ENCODE data around the gene SLC16A12. TPM values are rescaled to one million over a fixed set of nuclear protein-coding genes. Genes with fewer than 3 reads are reported as not detected.
"Not testable (repeated sequence)": the region's sequence is repeated elsewhere in the genome, so short reads cannot be mapped to it uniquely, and the experiment has no call there.

SLC16A12 gene
- total and polyA plus RNA-seq, 5 donors from 2014 or later: not detected

DNA sequence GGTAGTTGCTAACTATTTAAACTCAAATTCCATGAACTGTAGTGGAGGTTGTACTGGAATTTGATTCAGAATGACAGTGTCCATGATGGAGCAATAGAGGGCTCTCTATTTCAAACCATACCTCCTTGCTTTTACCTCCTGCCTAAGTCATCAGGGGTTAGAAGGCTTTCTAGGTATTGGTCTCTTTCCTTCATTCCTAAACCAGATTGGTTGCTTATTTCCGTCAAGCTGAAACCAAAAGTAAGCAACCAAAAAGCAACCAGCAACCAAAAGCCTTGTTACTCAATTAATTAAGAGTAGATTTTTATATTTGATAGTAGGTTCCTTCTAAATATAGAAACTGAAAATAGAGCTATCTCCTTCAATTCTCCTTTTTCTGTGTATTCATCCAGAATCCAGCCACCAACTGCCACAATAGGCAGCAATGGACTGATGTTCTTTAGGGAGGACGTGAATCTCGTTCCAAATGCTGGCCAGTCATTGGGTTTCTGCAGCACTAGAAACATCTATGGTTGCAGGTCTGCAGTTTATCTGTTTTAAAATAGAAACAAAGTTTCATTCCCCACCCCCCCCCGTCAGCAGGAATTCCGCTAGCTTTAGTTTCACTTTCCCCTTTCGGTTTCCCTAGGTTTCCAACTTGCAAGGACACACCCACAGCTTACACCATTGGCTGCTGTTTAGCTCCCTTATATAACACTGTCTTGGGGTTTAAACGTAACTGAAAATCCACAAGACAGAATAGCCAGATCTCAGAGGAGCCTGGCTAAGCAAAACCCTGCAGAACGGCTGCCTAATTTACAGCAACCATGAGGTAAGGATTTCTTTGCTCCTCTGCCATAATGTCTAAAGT is 143.3 kb downstream of the SLC16A12 start, which contains the start of gene IFIT1:
IFIT1 (plus strand) TSS at position 717 of the 850 bp plus-strand sequence; CDS start at position 807, 90 bp downstream.
- peaks cover 8% of the 10 kb centered on the region for H3K36me3 Mint-ChIP-seq
- H3K4me3 ChIP-seq (ENCODE audit: low read depth, low read length): peak within 1 kb of the TSS; percentile 96
- peak within 1 kb of the TSS; percentile 74 for H3K27ac ChIP-seq (ENCODE audit: insufficient read depth, low read length, poor library complexity, severe bottlenecking)
- no peaks in the 10 kb centered on the region for H3K36me3 ChIP-seq (ENCODE audit: control insufficient read depth, insufficient read depth, low read length)
- ATAC-seq (ENCODE audit: low read depth in 2 of 2): peak; percentile 91 to 92
- H3K27me3 ChIP-seq (ENCODE audit: control insufficient read depth, insufficient read depth, low read length): no peaks in the 10 kb centered on the region
- H3K4me3 Mint-ChIP-seq: peak within 1 kb of the TSS; percentile 81 to 97 (median 93)
- peak; percentile 33 to 80 (median 55) for DNase-seq
- H3K9me3 ChIP-seq (ENCODE audit: control insufficient read depth in 2 of 2, low read length in 2 of 2): no peaks in the 10 kb centered on the region
- H3K27ac Mint-ChIP-seq: peak within 1 kb of the TSS; percentile 90 to 95 (median 95)
- no peaks in the 10 kb centered on the region for H3K27me3 Mint-ChIP-seq
- H3K9me3 Mint-ChIP-seq: no peaks in the 10 kb centered on the region
- H3K4me1 ChIP-seq (ENCODE audit: control insufficient read depth, insufficient read depth, low read length, poor library complexity, severe bottlenecking): peaks cover 26% of the 10 kb centered on the region
- peaks cover 0 to 48% (median 37%) of the 10 kb centered on the region in 4 donors for H3K4me1 Mint-ChIP-seq

GRCh38 chr10:89391226-89391576 is 144.2 kb downstream of the SLC16A12 start:
- H3K27ac ChIP-seq (ENCODE audit: insufficient read depth, low read length, poor library complexity, severe bottlenecking); H3K27ac Mint-ChIP-seq: not testable (repeated sequence)
- peak overlapping the region; percentile 39 to 71 (median 55) for H3K4me3 Mint-ChIP-seq

DNA sequence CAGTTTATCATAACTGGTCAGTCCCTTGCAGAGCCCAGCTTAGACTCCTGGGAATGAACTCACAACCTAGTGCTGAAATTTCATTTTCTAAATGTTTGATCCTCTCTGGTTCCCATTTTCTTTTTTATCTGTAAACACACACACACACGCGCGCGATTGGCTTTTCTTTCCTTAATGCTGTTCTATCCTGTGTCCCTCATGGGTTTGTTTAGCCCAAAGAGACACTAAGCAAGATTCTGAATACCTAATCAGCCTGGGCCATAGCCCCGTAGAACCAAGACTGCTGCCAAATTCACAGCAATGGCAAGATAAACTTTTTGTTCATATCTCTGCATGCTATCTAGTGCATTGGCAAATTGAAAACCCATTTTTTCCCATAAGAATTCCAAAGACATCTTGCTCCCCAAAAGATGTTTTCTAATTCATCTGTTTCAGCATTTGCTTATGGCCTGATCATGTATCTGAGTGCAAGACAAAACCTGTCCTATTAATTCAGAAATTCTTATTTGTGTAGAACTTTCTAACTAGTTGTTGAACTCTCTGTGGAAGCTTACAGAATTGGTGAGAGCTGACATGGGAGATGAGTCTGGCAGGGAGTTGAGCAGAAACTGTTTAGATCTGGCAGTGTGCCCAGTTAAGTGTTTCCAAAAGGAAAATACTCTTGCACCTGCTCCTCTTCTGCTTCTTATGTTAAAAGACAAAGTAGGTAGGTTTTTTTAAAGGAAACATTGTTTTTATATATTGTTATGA is 144.7 kb downstream of the SLC16A12 start:
- Mint-ChIP-seq H3K9me3 (no peaks in the 10 kb centered on the region), H3K4me3 (peak overlapping the region; percentile 9 to 71 (median 53)), H3K36me3 (peaks cover 8% of the 10 kb centered on the region), H3K4me1 (peaks cover 0 to 38% (median 25%) of the 10 kb centered on the region in 4 donors), H3K27ac (peak overlapping the region; percentile 14 to 71 (median 18)), H3K27me3 (no peaks in the 10 kb centered on the region)
- ATAC-seq (ENCODE audit: low read depth in 2 of 2) (no peak), DNase-seq (no peak)
- H3K4me3 ChIP-seq (ENCODE audit: low read depth, low read length): no peak overlapping the region
- H3K4me1 ChIP-seq (ENCODE audit: control insufficient read depth, insufficient read depth, low read length, poor library complexity, severe bottlenecking): peaks cover 26% of the 10 kb centered on the region
- H3K27me3 ChIP-seq (ENCODE audit: control insufficient read depth, insufficient read depth, low read length): no peaks in the 10 kb centered on the region
- H3K9me3 ChIP-seq (ENCODE audit: control insufficient read depth in 2 of 2, low read length in 2 of 2): no peaks in the 10 kb centered on the region
- H3K36me3 ChIP-seq (ENCODE audit: control insufficient read depth, insufficient read depth, low read length): no peaks in the 10 kb centered on the region
- H3K27ac ChIP-seq (ENCODE audit: insufficient read depth, low read length, poor library complexity, severe bottlenecking): no peak overlapping the region

More at GRCh38 chr10:89391226-89391576, 144.2 kb downstream of the SLC16A12 start:
- H3K27me3 ChIP-seq (ENCODE audit: control insufficient read depth, insufficient read depth, low read length); H3K9me3 ChIP-seq (ENCODE audit: control insufficient read depth in 2 of 2, low read length in 2 of 2); DNase-seq; H3K36me3 Mint-ChIP-seq; H3K27me3 Mint-ChIP-seq; H3K36me3 ChIP-seq (ENCODE audit: control insufficient read depth, insufficient read depth, low read length); H3K9me3 Mint-ChIP-seq; H3K4me3 ChIP-seq (ENCODE audit: low read depth, low read length); ATAC-seq (ENCODE audit: low read depth in 2 of 2): not testable (repeated sequence)
- H3K4me1 Mint-ChIP-seq: peaks cover 0 to 40% (median 29%) of the 10 kb centered on the region in 4 donors
- H3K4me1 ChIP-seq (ENCODE audit: control insufficient read depth, insufficient read depth, low read length, poor library complexity, severe bottlenecking): peaks cover 26% of the 10 kb centered on the region

GRCh38 chr10:89389254-89389653 is 146.1 kb downstream of the SLC16A12 start:
- Mint-ChIP-seq H3K4me1 (peaks cover 0 to 27% (median 17%) of the 10 kb centered on the region in 4 donors), H3K4me3 (no peak overlapping the region), H3K9me3 (no peaks in the 10 kb centered on the region), H3K27ac (no peak overlapping the region), H3K27me3 (peaks cover 4% of the 10 kb centered on the region), H3K36me3 (no peaks in the 10 kb centered on the region)
- H3K27me3 ChIP-seq (ENCODE audit: control insufficient read depth, insufficient read depth, low read length): no peaks in the 10 kb centered on the region
- no peak overlapping the region for H3K27ac ChIP-seq (ENCODE audit: insufficient read depth, low read length, poor library complexity, severe bottlenecking)
- H3K9me3 ChIP-seq (ENCODE audit: control insufficient read depth in 2 of 2, low read length in 2 of 2): no peaks in the 10 kb centered on the region
- no peak overlapping the region for H3K4me3 ChIP-seq (ENCODE audit: low read depth, low read length)
- ATAC-seq (ENCODE audit: low read depth in 2 of 2): peak in 1 of 2 donors; percentile 14
- DNase-seq: peak in 2 of 3 donors; percentile 30 to 37
- peaks cover 26% of the 10 kb centered on the region for H3K4me1 ChIP-seq (ENCODE audit: control insufficient read depth, insufficient read depth, low read length, poor library complexity, severe bottlenecking)
- no peaks in the 10 kb centered on the region for H3K36me3 ChIP-seq (ENCODE audit: control insufficient read depth, insufficient read depth, low read length)

GRCh38 chr10:89388806-89389205 is 146.6 kb downstream of the SLC16A12 start:
- Histone ChIP-seq H3K27me3 (ENCODE audit: control insufficient read depth, insufficient read depth, low read length) (no peaks in the 10 kb centered on the region), H3K36me3 (ENCODE audit: control insufficient read depth, insufficient read depth, low read length) (no peaks in the 10 kb centered on the region), H3K4me3 (ENCODE audit: low read depth, low read length) (no peak overlapping the region), H3K9me3 (ENCODE audit: control insufficient read depth in 2 of 2, low read length in 2 of 2) (no peaks in the 10 kb centered on the region), H3K4me1 (ENCODE audit: control insufficient read depth, insufficient read depth, low read length, poor library complexity, severe bottlenecking) (peaks cover 24% of the 10 kb centered on the region), H3K27ac (ENCODE audit: insufficient read depth, low read length, poor library complexity, severe bottlenecking) (no peak overlapping the region)
- H3K36me3 Mint-ChIP-seq: no peaks in the 10 kb centered on the region
- H3K4me3 Mint-ChIP-seq: peak overlapping the region in 1 of 4 donors; percentile 4
- no peaks in the 10 kb centered on the region for H3K9me3 Mint-ChIP-seq
- DNase-seq (no peak), ATAC-seq (ENCODE audit: low read depth in 2 of 2) (no peak)
- no peak overlapping the region for H3K27ac Mint-ChIP-seq
- H3K27me3 Mint-ChIP-seq: peaks cover 4% of the 10 kb centered on the region
- peaks cover 0 to 24% (median 13%) of the 10 kb centered on the region in 4 donors for H3K4me1 Mint-ChIP-seq

- no peaks in the 10 kb centered on the region for H3K36me3 Mint-ChIP-seq
- no peak overlapping the region for H3K27ac ChIP-seq (ENCODE audit: insufficient read depth, low read length, poor library complexity, severe bottlenecking)
- no peak overlapping the region for H3K27ac Mint-ChIP-seq
- H3K4me3 Mint-ChIP-seq: no peak overlapping the region
- no peaks in the 10 kb centered on the region for H3K4me1 Mint-ChIP-seq
- H3K27me3 ChIP-seq (ENCODE audit: control insufficient read depth, insufficient read depth, low read length): no peaks in the 10 kb centered on the region
- H3K27me3 Mint-ChIP-seq: peaks cover 4% of the 10 kb centered on the region
- DNase-seq (no peak), ATAC-seq (ENCODE audit: low read depth in 2 of 2) (no peak)
- H3K4me1 ChIP-seq (ENCODE audit: control insufficient read depth, insufficient read depth, low read length, poor library complexity, severe bottlenecking): no peaks in the 10 kb centered on the region
- no peaks in the 10 kb centered on the region for H3K36me3 ChIP-seq (ENCODE audit: control insufficient read depth, insufficient read depth, low read length)
- no peak overlapping the region for H3K4me3 ChIP-seq (ENCODE audit: low read depth, low read length)
- no peaks in the 10 kb centered on the region for H3K9me3 Mint-ChIP-seq
- no peaks in the 10 kb centered on the region for H3K9me3 ChIP-seq (ENCODE audit: control insufficient read depth in 2 of 2, low read length in 2 of 2)
Measured at GRCh38 chr10:89384474-89385340, 150.7 kb downstream of the SLC16A12 start.

- H3K27me3 Mint-ChIP-seq: peaks cover 4% of the 10 kb centered on the region
- Histone ChIP-seq H3K36me3 (ENCODE audit: control insufficient read depth, insufficient read depth, low read length) (no peaks in the 10 kb centered on the region), H3K27me3 (ENCODE audit: control insufficient read depth, insufficient read depth, low read length) (no peaks in the 10 kb centered on the region), H3K9me3 (ENCODE audit: control insufficient read depth in 2 of 2, low read length in 2 of 2) (no peaks in the 10 kb centered on the region), H3K4me1 (ENCODE audit: control insufficient read depth, insufficient read depth, low read length, poor library complexity, severe bottlenecking) (no peaks in the 10 kb centered on the region), H3K4me3 (ENCODE audit: low read depth, low read length) (no peak overlapping the region), H3K27ac (ENCODE audit: insufficient read depth, low read length, poor library complexity, severe bottlenecking) (no peak overlapping the region)
- ATAC-seq (ENCODE audit: low read depth in 2 of 2) (peak in 1 of 2 donors; percentile 28), DNase-seq (no peak)
- no peak overlapping the region for H3K4me3 Mint-ChIP-seq
- no peak overlapping the region for H3K27ac Mint-ChIP-seq
- no peaks in the 10 kb centered on the region for H3K9me3 Mint-ChIP-seq
- H3K4me1 Mint-ChIP-seq: no peaks in the 10 kb centered on the region
- H3K36me3 Mint-ChIP-seq: no peaks in the 10 kb centered on the region
Measured at GRCh38 chr10:89382757-89383156, 152.6 kb downstream of the SLC16A12 start.

Measured in CD4-positive, CD25-positive, alpha-beta regulatory T cell (primary cell).